CD8-positive, alpha-beta memory T cell (primary cell): Measurements from ENCODE around the gene A4GNT. TPM values are rescaled to one million over a fixed set of nuclear protein-coding genes. Genes with fewer than 3 reads are reported as not detected.
"Not testable (repeated sequence)": the region's sequence is repeated elsewhere in the genome, so short reads cannot be mapped to it uniquely, and the experiment has no call there.

Experiments used
- CTCF ChIA-PET: fragments of 350-600 bp; sonication (Branson Sonifier 250); formaldehyde crosslinking; loops from one replicate; lab custom pipeline; 2021; ENCODE audit warnings: antibody characterized with exemption; lab: Charles Lee
- POLR2A ChIA-PET: fragments of 350-600 bp; sonication (Branson Sonifier 250); formaldehyde crosslinking; loops from one replicate; lab custom pipeline; 2021; ENCODE audit warnings: antibody characterized with exemption; lab: Charles Lee
- DNase-seq, 5 donors: peaks; one replicate each; pipeline versions ENCODE4 v3.0.0 to v3.0.0-alpha.2; 2020 to 2022; ENCODE audit warnings: mixed read lengths in 1 of 5
- H3K27ac ChIP-seq: one replicate; pipeline ENCODE4 v1.7.0; 2013; ENCODE audit warnings: low read depth, mild to moderate bottlenecking, low read length, moderate library complexity
- H3K27me3 ChIP-seq: 2 replicates; pipeline ENCODE4 v1.7.0; 2013; ENCODE audit warnings: low read length, mild to moderate bottlenecking; ENCODE audit not compliant: insufficient read depth, poor library complexity, severe bottlenecking
- H3K36me3 ChIP-seq: 2 replicates; pipeline ENCODE4 v1.7.0; 2013; ENCODE audit warnings: mild to moderate bottlenecking, low read length, moderate library complexity; ENCODE audit not compliant: insufficient read depth
- H3K4me1 ChIP-seq: 2 replicates; pipeline ENCODE4 v1.7.0; 2013; ENCODE audit warnings: mild to moderate bottlenecking, low read length, moderate library complexity; ENCODE audit not compliant: insufficient read depth
- H3K4me3 ChIP-seq: 2 replicates; pipeline ENCODE4 v1.7.0; 2013; ENCODE audit warnings: mild to moderate bottlenecking, low read length
- H3K9me3 ChIP-seq: 2 replicates; pipeline ENCODE4 v1.7.0; 2013; ENCODE audit warnings: mild to moderate bottlenecking, low read length
- H3K27ac Mint-ChIP-seq, 8 donors: one replicate each; pipeline ENCODE4 v1.8.0; 2020 to 2021; ENCODE audit warnings: mixed read lengths in 8 of 8, mild to moderate bottlenecking in 6 of 8, inconsistent platforms in 3 of 8, moderate library complexity in 3 of 8
- H3K27me3 Mint-ChIP-seq, 2 donors: one replicate each; pipeline ENCODE4 v1.8.0; 2020 to 2021; ENCODE audit warnings: mixed read lengths in 2 of 2, mild to moderate bottlenecking in 1 of 2, moderate library complexity in 1 of 2
- H3K36me3 Mint-ChIP-seq, 3 donors: one replicate each; pipeline ENCODE4 v1.8.0; 2020 to 2021; ENCODE audit warnings: mixed read lengths in 3 of 3, inconsistent platforms in 1 of 3, mild to moderate bottlenecking in 1 of 3
- H3K4me1 Mint-ChIP-seq, 3 donors: one replicate each; pipeline ENCODE4 v1.8.0; 2020 to 2021; ENCODE audit warnings: mixed read lengths in 3 of 3, inconsistent platforms in 1 of 3, mild to moderate bottlenecking in 1 of 3
- H3K4me3 Mint-ChIP-seq, 7 donors: one replicate each; pipeline ENCODE4 v1.8.0; 2020 to 2021; ENCODE audit warnings: mixed read lengths in 7 of 7, mild to moderate bottlenecking in 6 of 7, moderate library complexity in 4 of 7, inconsistent platforms in 2 of 7
- H3K9me3 Mint-ChIP-seq, 5 donors: one replicate each; pipeline ENCODE4 v1.8.0; 2020 to 2022; ENCODE audit warnings: mixed read lengths in 5 of 5, mild to moderate bottlenecking in 3 of 5, moderate library complexity in 2 of 5, inconsistent platforms in 1 of 5
- polyA plus RNA-seq: library from polyadenylated mRNA; unstranded; fragments of 300-500 nt; fragmentation: Illumina TruSeq; gene quantifications from one replicate; pipeline ENCODE4 v1.2.3, GENCODE V29; 2021
- total RNA-seq, 2 experiments: library from RNA; stranded (reverse); gene quantifications; one replicate each; pipeline ENCODE4 v1.2.3, GENCODE V29; 2021

The A4GNT gene
- total and polyA plus RNA-seq, 3 experiments from 2014 or later = not detected

DNA sequence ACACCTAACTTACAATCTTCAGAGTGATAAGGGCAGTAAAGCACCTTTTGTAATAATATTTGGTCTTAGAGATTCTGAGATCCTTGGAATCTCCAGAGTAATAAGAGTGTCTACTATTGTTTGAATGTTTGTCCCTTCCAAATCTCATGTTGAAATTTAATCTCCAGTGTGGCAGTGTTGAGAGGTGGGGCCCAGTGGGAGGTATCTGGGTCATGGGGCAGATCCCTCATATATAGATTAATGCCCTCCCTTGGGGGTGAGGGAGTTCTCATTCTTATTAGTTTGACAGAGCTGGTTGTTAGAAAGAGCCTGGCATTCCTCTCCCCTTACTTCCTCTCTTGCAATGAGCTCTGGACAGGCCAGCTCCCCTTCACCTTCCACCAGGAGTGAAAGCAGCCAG lies 32.8 kb downstream of the A4GNT start:
- Mint-ChIP-seq H3K27ac (no peak overlapping the region), H3K27me3 (peaks cover 0 to 3% of the 10 kb centered on the region in 2 donors), H3K4me1 (no peaks in the 10 kb centered on the region), H3K36me3 (no peaks in the 10 kb centered on the region), H3K4me3 (no peak overlapping the region), H3K9me3 (no peaks in the 10 kb centered on the region)
- Histone ChIP-seq H3K27ac (no peak overlapping the region), H3K4me3 (no peak overlapping the region), H3K27me3 (no peaks in the 10 kb centered on the region), H3K4me1 (no peaks in the 10 kb centered on the region), H3K36me3 (no peaks in the 10 kb centered on the region), H3K9me3 (no peaks in the 10 kb centered on the region)
- ChIA-PET POLR2A (interaction anchor here (0.7 kb wide), 1 partner anchor 17 kb away, joined by 3 read pairs; no protein-coding TSS in a partner anchor), CTCF (interaction anchor here (0.8 to 1.2 kb wide), 2 partner anchors 9 to 19 kb away, joined by 3 to 4 read pairs; no protein-coding TSS in a partner anchor)
- no peak for DNase-seq

- H3K27me3 Mint-ChIP-seq = peaks cover 2 to 3% of the 10 kb centered on the region in 2 donors
Observed at GRCh38 chr3:138097192-138098172, 34.7 kb downstream of the A4GNT start.

DNA sequence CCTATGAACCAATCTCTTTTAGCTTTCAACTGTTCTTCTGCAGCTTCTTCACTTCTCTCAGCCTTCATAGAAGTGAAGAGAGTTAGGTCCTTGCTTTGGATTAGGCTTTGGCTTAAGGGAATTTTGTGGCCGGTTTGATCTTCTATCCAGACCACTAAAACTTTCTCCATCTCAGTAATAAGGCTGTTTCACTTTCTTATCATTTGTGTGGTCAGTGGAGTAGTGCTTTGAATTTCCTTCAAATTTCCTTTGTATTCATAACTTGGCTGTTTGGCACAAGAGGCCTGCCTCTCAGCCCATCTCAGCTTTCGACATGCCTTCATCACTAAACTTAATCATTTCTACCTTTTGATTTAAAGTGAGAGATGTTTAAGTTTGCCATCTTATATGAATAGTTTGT lies 38.5 kb downstream of the A4GNT start:
- DNase-seq = no peak
- CTCF ChIA-PET = interaction anchor here (0.7 kb wide), 1 partner anchor 25 kb away, joined by 3 read pairs; no protein-coding TSS in a partner anchor
- no peak overlapping the region for H3K27ac ChIP-seq
- no peaks in the 10 kb centered on the region for H3K36me3 ChIP-seq
- Mint-ChIP-seq H3K27me3 (peaks cover 3 to 15% of the 10 kb centered on the region in 2 donors), H3K9me3 (no peaks in the 10 kb centered on the region), H3K4me1 (no peaks in the 10 kb centered on the region), H3K27ac (no peak overlapping the region), H3K4me3 (no peak overlapping the region), H3K36me3 (no peaks in the 10 kb centered on the region)
- H3K9me3 ChIP-seq = no peaks in the 10 kb centered on the region
- POLR2A ChIA-PET = no interaction called here
- H3K27me3 ChIP-seq = no peaks in the 10 kb centered on the region
- no peaks in the 10 kb centered on the region for H3K4me1 ChIP-seq
- H3K4me3 ChIP-seq = no peak overlapping the region

More at GRCh38 chr3:138097192-138098172, 34.7 kb downstream of the A4GNT start:
- DNase-seq = no peak
- Mint-ChIP-seq H3K4me1 (no peaks in the 10 kb centered on the region), H3K36me3 (no peaks in the 10 kb centered on the region), H3K9me3 (no peaks in the 10 kb centered on the region), H3K4me3 (no peak overlapping the region), H3K27ac (peak overlapping the region in 1 of 8 donors; percentile 7)
- Histone ChIP-seq H3K4me1 (no peaks in the 10 kb centered on the region), H3K36me3 (no peaks in the 10 kb centered on the region), H3K4me3 (no peak overlapping the region), H3K27ac (no peak overlapping the region), H3K27me3 (no peaks in the 10 kb centered on the region), H3K9me3 (no peaks in the 10 kb centered on the region)
- CTCF ChIA-PET = no interaction called here
- POLR2A ChIA-PET = no interaction called here

GRCh38 chr3:138092023-138092422 lies 40.2 kb downstream of the A4GNT start:
- no peak for DNase-seq
- H3K27me3 ChIP-seq = no peaks in the 10 kb centered on the region
- H3K27ac ChIP-seq = no peak overlapping the region
- H3K4me3 Mint-ChIP-seq = no peak overlapping the region
- POLR2A ChIA-PET = no interaction called here
- H3K4me1 Mint-ChIP-seq = no peaks in the 10 kb centered on the region
- no peaks in the 10 kb centered on the region for H3K9me3 Mint-ChIP-seq
- no peaks in the 10 kb centered on the region for H3K36me3 ChIP-seq
- no peaks in the 10 kb centered on the region for H3K9me3 ChIP-seq
- H3K27ac Mint-ChIP-seq = no peak overlapping the region
- H3K36me3 Mint-ChIP-seq = no peaks in the 10 kb centered on the region
- no peaks in the 10 kb centered on the region for H3K4me1 ChIP-seq
- no peak overlapping the region for H3K4me3 ChIP-seq
- H3K27me3 Mint-ChIP-seq = peaks cover 9 to 26% of the 10 kb centered on the region in 2 donors
- CTCF ChIA-PET = no interaction called here

GRCh38 chr3:138089091-138089490 lies 43.1 kb downstream of the A4GNT start:
- Mint-ChIP-seq H3K4me3 (no peak overlapping the region), H3K27ac (no peak overlapping the region), H3K36me3 (no peaks in the 10 kb centered on the region), H3K9me3 (no peaks in the 10 kb centered on the region), H3K27me3 (peaks cover 10 to 26% of the 10 kb centered on the region in 2 donors), H3K4me1 (no peaks in the 10 kb centered on the region)
- no peak for DNase-seq
- ChIA-PET CTCF (no interaction called here), POLR2A (no interaction called here)
- H3K4me1 ChIP-seq = no peaks in the 10 kb centered on the region
- no peaks in the 10 kb centered on the region for H3K36me3 ChIP-seq
- no peak overlapping the region for H3K4me3 ChIP-seq
- no peaks in the 10 kb centered on the region for H3K27me3 ChIP-seq
- H3K27ac ChIP-seq = no peak overlapping the region
- H3K9me3 ChIP-seq = no peaks in the 10 kb centered on the region

- H3K4me3 Mint-ChIP-seq, CTCF ChIA-PET, H3K27ac ChIP-seq, POLR2A ChIA-PET, DNase-seq, H3K9me3 Mint-ChIP-seq, H3K4me1 ChIP-seq, H3K36me3 Mint-ChIP-seq, H3K27me3 ChIP-seq, H3K4me3 ChIP-seq, H3K36me3 ChIP-seq, H3K27ac Mint-ChIP-seq, H3K9me3 ChIP-seq: not testable (repeated sequence)
- Mint-ChIP-seq H3K4me1 (peaks cover 14 to 25% (median 24%) of the 10 kb centered on the region in 3 donors), H3K27me3 (peaks cover 13 to 29% of the 10 kb centered on the region in 2 donors)
Observed at GRCh38 chr3:138085745-138086144, 46.4 kb downstream of the A4GNT start.

- peaks cover 14 to 25% (median 24%) of the 10 kb centered on the region in 3 donors for H3K4me1 Mint-ChIP-seq
- DNase-seq = no peak
- CTCF ChIA-PET = interaction anchor here (1.2 to 1.4 kb wide), 2 partner anchors 11 to 18 kb away, joined by 3 read pairs; no protein-coding TSS in a partner anchor
Observed at GRCh38 chr3:138084196-138084595, 48.0 kb downstream of the A4GNT start.

DNA sequence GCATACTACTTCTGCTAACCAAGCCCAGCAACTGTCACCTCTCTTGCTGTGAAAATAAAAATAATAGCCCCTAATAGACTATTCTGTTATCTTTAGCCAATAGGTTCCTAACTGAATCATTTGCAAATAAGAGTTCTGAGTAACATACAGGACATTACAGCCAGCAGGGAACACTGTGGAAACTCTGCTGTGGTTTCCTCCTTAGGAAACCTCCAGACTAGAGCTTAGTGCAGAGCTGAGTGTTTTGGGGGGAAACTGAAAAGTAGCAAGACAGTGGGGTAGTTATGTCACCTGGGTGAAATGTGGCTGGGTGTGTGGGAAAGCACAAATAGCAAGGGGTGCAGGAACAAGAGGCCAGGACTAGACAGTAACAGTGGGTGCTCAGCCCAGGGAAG lies 49.2 kb downstream of the A4GNT start:
- H3K36me3 ChIP-seq = no peaks in the 10 kb centered on the region
- no peaks in the 10 kb centered on the region for H3K36me3 Mint-ChIP-seq
- ChIA-PET CTCF (interaction anchor here (0.9 to 1.4 kb wide), 3 partner anchors 10 to 19 kb away, joined by 3 read pairs; no protein-coding TSS in a partner anchor), POLR2A (no interaction called here)
- DNase-seq = no peak
- no peak overlapping the region for H3K27ac ChIP-seq
- no peaks in the 10 kb centered on the region for H3K9me3 ChIP-seq
- no peaks in the 10 kb centered on the region for H3K9me3 Mint-ChIP-seq
- peaks cover 14 to 25% (median 24%) of the 10 kb centered on the region in 3 donors for H3K4me1 Mint-ChIP-seq
- peak overlapping the region in 4 of 8 donors; percentile 2 to 71 (median 52) for H3K27ac Mint-ChIP-seq
- peaks cover 6 to 12% of the 10 kb centered on the region in 2 donors for H3K27me3 Mint-ChIP-seq
- H3K4me3 ChIP-seq = no peak overlapping the region
- H3K4me3 Mint-ChIP-seq = peak overlapping the region in 4 of 7 donors; percentile 25 to 57 (median 50)
- H3K4me1 ChIP-seq = no peaks in the 10 kb centered on the region
- no peaks in the 10 kb centered on the region for H3K27me3 ChIP-seq

More at GRCh38 chr3:138084196-138084595, 48.0 kb downstream of the A4GNT start:
- POLR2A ChIA-PET = no interaction called here
- no peaks in the 10 kb centered on the region for H3K9me3 Mint-ChIP-seq
- no peak overlapping the region for H3K4me3 Mint-ChIP-seq
- no peak overlapping the region for H3K27ac Mint-ChIP-seq
- H3K4me1 ChIP-seq = no peaks in the 10 kb centered on the region
- H3K4me3 ChIP-seq = no peak overlapping the region
- H3K9me3 ChIP-seq = no peaks in the 10 kb centered on the region
- H3K27me3 ChIP-seq = no peaks in the 10 kb centered on the region
- H3K27me3 Mint-ChIP-seq = peaks cover 13 to 22% of the 10 kb centered on the region in 2 donors
- H3K36me3 Mint-ChIP-seq = no peaks in the 10 kb centered on the region
- no peak overlapping the region for H3K27ac ChIP-seq
- no peaks in the 10 kb centered on the region for H3K36me3 ChIP-seq
